NCI-H748 (cell line): Measurements from ENCODE around the gene ODC1.
"Not testable (repeated sequence)": the region's sequence is repeated elsewhere in the genome, so short reads cannot be mapped to it uniquely, and the experiment has no call there.

Source experiments
- DNase-seq: peaks from one replicate; lab custom pipeline; 2025; ENCODE audit not compliant: unreplicated experiment; lab: John Stamatoyannopoulos, UW

The ODC1 gene

GRCh38 chr2:10454505-10454904 lies 6.4 kb upstream of the ODC1 start:
- no peak for DNase-seq

GRCh38 chr2:10453905-10454298 lies 5.8 kb upstream of the ODC1 start:
- DNase-seq = no peak

- no peak for DNase-seq
Measured at GRCh38 chr2:10452956-10453904, 5.1 kb upstream of the ODC1 start.

- no peak for DNase-seq
Measured at GRCh38 chr2:10452312-10452711, 4.2 kb upstream of the ODC1 start.

GRCh38 chr2:10451819-10452218 lies 3.7 kb upstream of the ODC1 start:
- DNase-seq = no peak

- no peak for DNase-seq
Measured at GRCh38 chr2:10449838-10450691, 1.9 kb upstream of the ODC1 start.

GRCh38 chr2:10449486-10449831 lies 1.3 kb upstream of the ODC1 start:
- no peak for DNase-seq

GRCh38 chr2:10448576-10449485 lies 704 bp upstream of the ODC1 start:
- DNase-seq = peak; percentile 97

GRCh38 chr2:10447300-10447894 lies 730 bp downstream of the ODC1 start:
- DNase-seq = peak; percentile 64

- no peak for DNase-seq
Measured at GRCh38 chr2:10446631-10447030, 1.5 kb downstream of the ODC1 start.

- DNase-seq = no peak
Measured at GRCh38 chr2:10444463-10444862, 3.7 kb downstream of the ODC1 start.

GRCh38 chr2:10442469-10443126 lies 5.5 kb downstream of the ODC1 start:
- not testable (repeated sequence) for DNase-seq

GRCh38 chr2:10441948-10442347 lies 6.2 kb downstream of the ODC1 start:
- no peak for DNase-seq

GRCh38 chr2:10440736-10441135 lies 7.4 kb downstream of the ODC1 start:
- no peak for DNase-seq

GRCh38 chr2:10439971-10440370 lies 8.2 kb downstream of the ODC1 start:
- no peak for DNase-seq

GRCh38 chr2:10439185-10439879 lies 8.8 kb downstream of the ODC1 start:
- no peak for DNase-seq

GRCh38 chr2:10438688-10439087 lies 9.4 kb downstream of the ODC1 start:
- no peak for DNase-seq

GRCh38 chr2:10437806-10438205 lies 10.3 kb downstream of the ODC1 start:
- DNase-seq = no peak

- DNase-seq = no peak
Measured at GRCh38 chr2:10436583-10437110, 11.5 kb downstream of the ODC1 start.
